Mesenchymal stem cell (in vitro differentiated cells and primary cell): ENCODE results near the gene ARHGEF25.

ENCODE experiments used
- DNase-seq: peaks from one replicate; pipeline ENCODE4 v3.0.0-alpha.2; 2013
- H2AFZ ChIP-seq: one replicate; pipeline ENCODE4 v1.6.1; 2013; ENCODE audit warnings: low read depth, mild to moderate bottlenecking, control low read depth, inconsistent platforms, low read length, moderate library complexity
- H2AK5ac ChIP-seq: 2 replicates; pipeline ENCODE4 v1.6.1; 2013; ENCODE audit warnings: low read length, moderate library complexity, mild to moderate bottlenecking, inconsistent platforms; ENCODE audit not compliant: severe bottlenecking
- H2BK120ac ChIP-seq: one replicate; pipeline ENCODE4 v1.6.1; 2013; ENCODE audit warnings: low read depth, mild to moderate bottlenecking, inconsistent platforms, low read length, moderate library complexity
- H2BK12ac ChIP-seq, 2 experiments: one replicate each; pipeline ENCODE4 v1.6.1; 2013; ENCODE audit warnings: inconsistent platforms in 2 of 2, low read length in 2 of 2, mild to moderate bottlenecking in 2 of 2, moderate library complexity in 2 of 2, control low read depth in 1 of 2
- H2BK15ac ChIP-seq: one replicate; pipeline ENCODE4 v1.6.1; 2013; ENCODE audit warnings: mild to moderate bottlenecking, low read depth, inconsistent platforms; ENCODE audit not compliant: poor library complexity, severe bottlenecking
- H2BK5ac ChIP-seq: 2 replicates; pipeline ENCODE4 v1.6.1; 2013; ENCODE audit warnings: low read depth, mild to moderate bottlenecking, low read length, control low read depth, inconsistent platforms; ENCODE audit not compliant: poor library complexity, severe bottlenecking
- H3K14ac ChIP-seq, 2 experiments: one replicate each; pipeline ENCODE4 v1.6.1; 2013; ENCODE audit warnings: inconsistent platforms in 2 of 2, low read length in 2 of 2, control low read depth in 1 of 2, mild to moderate bottlenecking in 1 of 2, moderate library complexity in 1 of 2
- H3K18ac ChIP-seq, 2 experiments: one replicate each; pipeline ENCODE4 v1.6.1; 2013; ENCODE audit warnings: inconsistent platforms in 2 of 2, low read length in 2 of 2, control low read depth in 1 of 2, low read depth in 1 of 2, mild to moderate bottlenecking in 1 of 2
- H3K23ac ChIP-seq, 2 experiments: one replicate each; pipeline ENCODE4 v1.6.1; 2013; ENCODE audit warnings: inconsistent platforms in 2 of 2, low read length in 2 of 2, mild to moderate bottlenecking in 2 of 2, moderate library complexity in 2 of 2, control low read depth in 1 of 2
- H3K27ac ChIP-seq: 2 replicates; pipeline ENCODE4 v1.5.1; 2013; ENCODE audit warnings: mild to moderate bottlenecking, moderate library complexity, low read length, control low read depth, inconsistent platforms; ENCODE audit not compliant: poor library complexity, severe bottlenecking
- H3K27me3 ChIP-seq, 2 experiments: 2 replicates each; pipeline versions ENCODE4 v1.6.1 to v1.7.0; 2013; ENCODE audit warnings: low read length in 2 of 2, mild to moderate bottlenecking in 2 of 2, moderate library complexity in 2 of 2, control low read depth in 1 of 2, inconsistent platforms in 1 of 2; ENCODE audit not compliant: control insufficient read depth in 1 of 2, insufficient read depth in 1 of 2
- H3K36me3 ChIP-seq, 2 experiments: 2 replicates each; pipeline versions ENCODE4 v1.6.1 to v1.7.0; 2013; ENCODE audit warnings: low read length in 2 of 2, control low read depth in 1 of 2, inconsistent platforms in 1 of 2, low read depth in 1 of 2, mild to moderate bottlenecking in 1 of 2; ENCODE audit not compliant: insufficient read depth in 2 of 2, control insufficient read depth in 1 of 2
- H3K4ac ChIP-seq, 2 experiments: one replicate each; pipeline ENCODE4 v1.6.1; 2013; ENCODE audit warnings: inconsistent platforms in 2 of 2, low read length in 2 of 2, mild to moderate bottlenecking in 2 of 2, moderate library complexity in 2 of 2, control low read depth in 1 of 2, low read depth in 1 of 2
- H3K4me1 ChIP-seq: 2 replicates; pipeline ENCODE4 v1.6.1; 2013; ENCODE audit warnings: low read depth, low read length, control low read depth; ENCODE audit not compliant: control insufficient read depth, insufficient read depth
- H3K4me2 ChIP-seq: 2 replicates; pipeline ENCODE4 v1.6.1; 2013; ENCODE audit warnings: low read length, mild to moderate bottlenecking, inconsistent platforms; ENCODE audit not compliant: poor library complexity, severe bottlenecking
- H3K4me3 ChIP-seq, 2 experiments: 2 replicates each; pipeline versions ENCODE4 v1.5.1 to v1.7.0; 2013; ENCODE audit warnings: low read length in 2 of 2, mild to moderate bottlenecking in 2 of 2, control low read depth in 1 of 2, low read depth in 1 of 2; ENCODE audit not compliant: insufficient read depth in 1 of 2
- H3K79me1 ChIP-seq: replicated peaks from 2 replicates; pipeline ENCODE4 v1.6.1; 2013; ENCODE audit warnings: mild to moderate bottlenecking, control low read depth, low read length, inconsistent platforms; ENCODE audit not compliant: poor library complexity, severe bottlenecking
- H3K9ac ChIP-seq: 2 replicates; pipeline ENCODE4 v1.7.0; 2013; ENCODE audit warnings: mild to moderate bottlenecking, low read length, moderate library complexity
- H3K9me3 ChIP-seq: 2 replicates; pipeline ENCODE4 v1.7.0; 2013; ENCODE audit warnings: mild to moderate bottlenecking, low read length; ENCODE audit not compliant: control insufficient read depth
- H4K8ac ChIP-seq: one replicate; pipeline ENCODE4 v1.6.1; 2013; ENCODE audit warnings: inconsistent platforms, mild to moderate bottlenecking, low read length, moderate library complexity
- H4K91ac ChIP-seq: one replicate; pipeline ENCODE4 v1.6.1; 2013; ENCODE audit warnings: mild to moderate bottlenecking, low read length, inconsistent platforms
- WGBS: methylation state at CpG from one replicate; pipeline ENCODE4 v1.1.7; 2013; ENCODE audit warnings: mixed read lengths; 5-methylcytosine and 5-hydroxymethylcytosine counted together

Gene ARHGEF25

DNA sequence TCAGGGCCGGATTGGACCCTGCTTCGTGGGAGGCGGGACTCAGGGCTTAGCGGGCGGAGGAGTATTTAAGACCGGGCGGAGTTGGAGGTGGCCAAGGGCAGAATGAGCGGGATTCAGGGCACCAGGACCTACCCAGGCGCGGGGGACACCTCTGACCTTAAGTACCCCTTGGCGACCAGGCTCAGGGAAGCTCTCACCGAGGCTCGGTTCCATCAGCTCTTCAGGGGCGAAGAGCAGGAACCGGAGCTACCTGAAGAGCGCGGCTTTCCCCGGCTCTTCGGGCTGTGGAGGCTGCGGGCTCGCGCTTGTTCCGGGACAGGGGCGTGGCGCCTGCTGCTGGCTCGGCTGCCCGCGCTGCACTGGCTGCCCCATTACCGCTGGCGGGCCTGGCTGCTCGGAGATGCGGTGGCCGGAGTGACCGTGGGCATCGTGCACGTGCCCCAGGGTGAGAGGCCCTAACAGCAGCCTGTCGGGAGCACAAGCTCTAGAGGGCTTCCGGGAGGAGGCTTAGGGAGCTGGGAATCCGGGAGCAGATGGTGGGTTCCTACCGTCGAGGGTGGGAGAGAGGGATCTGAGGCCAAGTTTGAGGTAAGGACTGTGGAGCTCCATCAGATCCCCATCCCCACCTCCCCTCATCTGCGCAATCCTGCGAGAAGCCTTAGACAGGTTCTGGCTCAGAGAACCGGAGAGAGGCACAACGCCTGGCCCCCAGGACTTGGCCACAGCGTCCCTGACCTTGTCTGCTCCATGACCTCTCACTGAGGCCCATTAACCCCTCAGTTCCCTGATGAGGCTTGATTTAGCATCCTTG, 8.4 kb downstream of the ARHGEF25 start:
- Histone ChIP-seq H3K18ac (no peak overlapping the region), H4K8ac (no peak overlapping the region)
- WGBS = 7% methylated on average over 35 of the region's 46 CpGs

DNA sequence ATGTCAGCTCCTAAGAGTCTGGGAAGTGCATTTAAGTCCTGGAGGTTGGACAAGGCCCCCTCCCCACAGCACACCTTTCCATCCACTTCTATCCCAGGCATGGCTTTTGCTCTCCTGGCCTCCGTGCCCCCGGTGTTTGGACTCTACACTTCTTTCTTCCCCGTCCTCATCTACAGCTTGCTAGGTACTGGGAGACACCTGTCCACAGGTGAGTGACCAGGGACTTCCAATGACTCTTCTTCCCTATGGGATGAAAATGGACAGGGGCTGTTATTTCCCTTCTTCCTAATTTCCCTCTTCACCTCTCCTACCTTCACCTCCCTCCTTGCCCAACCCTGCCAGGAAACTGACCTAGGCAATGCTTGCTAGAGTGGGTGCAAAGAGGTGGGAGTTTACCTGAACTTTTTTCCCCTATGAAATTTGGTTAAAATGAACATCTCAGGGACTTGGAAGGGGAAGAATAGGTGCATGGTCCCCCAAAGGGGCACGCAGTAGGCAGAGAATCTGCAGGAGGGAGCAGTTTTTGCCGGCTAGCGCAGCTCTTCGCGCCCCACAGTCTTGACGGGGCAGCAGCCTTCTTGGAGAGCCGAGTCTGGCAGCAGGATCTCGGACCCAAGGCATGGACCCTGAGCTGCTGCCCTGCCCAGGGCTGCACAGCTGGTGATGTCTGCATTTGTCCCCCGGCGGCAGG, 9.2 kb downstream of the ARHGEF25 start:
- Histone ChIP-seq H3K4me1 (peaks cover 17% of the 10 kb centered on the region), H2BK120ac (no peak overlapping the region), H4K8ac (no peak overlapping the region), H3K79me1 (no peaks in the 10 kb centered on the region), H2BK5ac (no peak overlapping the region), H2AK5ac (no peak overlapping the region), H3K27ac (no peak overlapping the region), H3K18ac (no peak overlapping the region), H3K23ac (no peak overlapping the region), H3K14ac (no peak overlapping the region), H2BK15ac (no peak overlapping the region), H3K4ac (no peak overlapping the region), H2AFZ (no peak overlapping the region), H4K91ac (no peak overlapping the region), H3K36me3 (peaks cover 0 to 21% of the 10 kb centered on the region in 2 experiments), H3K9ac (no peak overlapping the region), H3K4me2 (no peak overlapping the region), H3K9me3 (no peaks in the 10 kb centered on the region), H3K4me3 (no peak overlapping the region), H3K27me3 (peaks cover 67 to 85% of the 10 kb centered on the region in 2 experiments), H2BK12ac (no peak overlapping the region)
- no peak for DNase-seq
- WGBS = 15% methylated on average over 13 of the region's 13 CpGs

More for the DNA sequence above, 8.4 kb downstream of the ARHGEF25 start:
- H3K4me3 ChIP-seq = no peak overlapping the region
- no peak overlapping the region for H3K4ac ChIP-seq
- peaks cover 0 to 28% of the 10 kb centered on the region in 2 experiments for H3K36me3 ChIP-seq
- no peak overlapping the region for H3K9ac ChIP-seq
- H3K14ac ChIP-seq = peak overlapping the region in 1 of 2 experiments; percentile 19
- peak overlapping the region; percentile 30 for H3K4me2 ChIP-seq
- no peak overlapping the region for H4K91ac ChIP-seq
- peak overlapping the region in 1 of 2 experiments; percentile 28 for H3K23ac ChIP-seq
- H3K9me3 ChIP-seq = no peaks in the 10 kb centered on the region
- H2AK5ac ChIP-seq = no peak overlapping the region
- no peak overlapping the region for H2BK15ac ChIP-seq
- no peak overlapping the region for H2BK12ac ChIP-seq
- no peak overlapping the region for H2AFZ ChIP-seq
- no peak overlapping the region for H2BK5ac ChIP-seq
- H3K79me1 ChIP-seq = peaks cover 4% of the 10 kb centered on the region
- peaks cover 59 to 85% of the 10 kb centered on the region in 2 experiments for H3K27me3 ChIP-seq
- H3K27ac ChIP-seq = no peak overlapping the region
- H2BK120ac ChIP-seq = no peak overlapping the region
- H3K4me1 ChIP-seq = peaks cover 17% of the 10 kb centered on the region
- DNase-seq = no peak

DNA sequence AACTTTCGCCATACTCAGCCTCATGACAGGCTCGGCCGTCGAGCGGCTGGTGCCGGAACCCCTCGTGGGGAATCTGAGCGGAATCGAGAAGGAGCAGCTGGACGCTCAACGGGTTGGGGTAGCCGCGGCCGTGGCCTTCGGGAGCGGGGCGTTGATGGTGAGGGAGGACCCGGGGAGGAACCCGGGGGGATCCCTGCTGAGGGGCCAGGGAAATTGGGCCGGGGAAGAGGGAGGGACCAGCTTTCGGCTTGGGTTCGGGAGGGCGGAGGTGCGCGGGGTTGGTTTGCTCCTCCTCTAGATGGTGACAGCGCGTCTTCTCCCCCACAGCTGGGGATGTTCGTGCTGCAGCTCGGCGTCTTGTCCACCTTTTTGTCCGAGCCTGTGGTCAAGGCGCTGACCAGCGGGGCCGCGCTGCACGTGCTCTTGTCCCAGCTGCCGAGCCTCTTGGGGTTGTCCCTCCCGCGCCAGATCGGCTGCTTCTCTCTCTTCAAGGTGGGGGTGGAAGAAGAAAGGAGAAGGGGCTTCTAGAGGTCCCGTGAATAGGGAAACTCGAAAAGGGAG, 9.8 kb downstream of the ARHGEF25 start:
- no peaks in the 10 kb centered on the region for H3K79me1 ChIP-seq
- H3K23ac ChIP-seq = peak overlapping the region in 1 of 2 experiments; percentile 62
- H3K9me3 ChIP-seq = no peaks in the 10 kb centered on the region
- peak overlapping the region; percentile 26 for H3K9ac ChIP-seq
- no peak overlapping the region for H3K18ac ChIP-seq
- H3K4me3 ChIP-seq = peak overlapping the region in 1 of 2 experiments; percentile 69
- H3K27ac ChIP-seq = no peak overlapping the region
- peaks cover 73 to 86% of the 10 kb centered on the region in 2 experiments for H3K27me3 ChIP-seq
- peaks cover 0 to 14% of the 10 kb centered on the region in 2 experiments for H3K36me3 ChIP-seq
- no peak overlapping the region for H2BK12ac ChIP-seq
- H4K91ac ChIP-seq = no peak overlapping the region
- no peak overlapping the region for H2AFZ ChIP-seq
- no peak overlapping the region for H2BK120ac ChIP-seq
- H3K4ac ChIP-seq = no peak overlapping the region
- H2BK5ac ChIP-seq = no peak overlapping the region
- H2AK5ac ChIP-seq = no peak overlapping the region
- peak overlapping the region; percentile 59 for H3K4me2 ChIP-seq
- H2BK15ac ChIP-seq = no peak overlapping the region
- H4K8ac ChIP-seq = no peak overlapping the region
- peak; percentile 36 for DNase-seq
- WGBS = 3% methylated on average over 42 of the region's 42 CpGs
- H3K14ac ChIP-seq = no peak overlapping the region
- peaks cover 17% of the 10 kb centered on the region for H3K4me1 ChIP-seq
